SU-DHL-6 (cell line): Measurements from ENCODE around the gene OR10A4.

ENCODE experiments used
- H2AFZ ChIP-seq: fragments of 200-600 bp; sonication (generic); 2 replicates; pipeline ENCODE4 v1.6.1; 2014; ENCODE audit warnings: low read depth, mild to moderate bottlenecking, moderate library complexity, mixed read lengths, antibody characterized with exemption, low read length; ENCODE audit not compliant: severe bottlenecking
- H3F3A ChIP-seq: fragments of 200-600 bp; shearing (Covaris generic); 2 replicates; pipeline ENCODE4 v1.6.0; 2016; ENCODE audit warnings: antibody characterized with exemption, mild to moderate bottlenecking; ENCODE audit not compliant: insufficient read depth
- H3K27ac ChIP-seq: fragments of 200-600 bp; sonication (generic); 2 replicates; pipeline ENCODE4 v1.5.1; 2016; ENCODE audit warnings: low read depth, mild to moderate bottlenecking, low read length, moderate library complexity, mixed read lengths
- H3K27me3 ChIP-seq: fragments of 200-600 bp; sonication (generic), shearing (Covaris generic); 2 replicates; pipeline ENCODE4 v1.6.0; 2014; ENCODE audit warnings: mild to moderate bottlenecking, low read length
- H3K36me3 ChIP-seq: fragments of 200-600 bp; sonication (generic); 2 replicates; pipeline ENCODE4 v1.6.1; 2014; ENCODE audit warnings: mild to moderate bottlenecking, low read length, mixed read lengths
- H3K4me2 ChIP-seq: fragments of 300-600, 200-600 bp; shearing (Covaris generic), sonication (generic); 2 replicates; pipeline ENCODE4 v1.6.0; 2014; ENCODE audit warnings: low read length, low read depth, mild to moderate bottlenecking; ENCODE audit not compliant: poor library complexity, severe bottlenecking
- H3K4me3 ChIP-seq: fragments of 200-600 bp; sonication (generic); 2 replicates; pipeline ENCODE4 v1.5.1; 2014; ENCODE audit warnings: antibody characterized with exemption, low read length, mild to moderate bottlenecking, mixed read lengths; ENCODE audit not compliant: insufficient read depth, poor library complexity, severe bottlenecking
- H3K79me2 ChIP-seq: fragments of 200-600 bp; sonication (generic); 2 replicates; pipeline ENCODE4 v1.6.1; 2014; ENCODE audit warnings: mild to moderate bottlenecking, low read length, moderate library complexity; ENCODE audit not compliant: insufficient read depth
- H3K9ac ChIP-seq: fragments of 200-600 bp; sonication (generic); 2 replicates; pipeline ENCODE4 v1.7.0; 2014; ENCODE audit warnings: mild to moderate bottlenecking, low read length
- H3K9me2 ChIP-seq: fragments of 200-600 bp; sonication (generic); replicated peaks from 2 replicates; pipeline ENCODE4 v1.6.1; 2014; ENCODE audit warnings: low read length; ENCODE audit not compliant: insufficient read depth
- H3K9me3 ChIP-seq: fragments of 200-600 bp; sonication (generic); 2 replicates; pipeline ENCODE4 v1.6.1; 2014; ENCODE audit warnings: low read length, mixed read lengths; ENCODE audit not compliant: insufficient read depth
- H4K20me1 ChIP-seq: fragments of 200-600 bp; sonication (generic); 2 replicates; pipeline ENCODE4 v1.6.1; 2014; ENCODE audit warnings: low read depth, mild to moderate bottlenecking, antibody characterized with exemption, low read length, moderate library complexity, mixed read lengths
- EZH2phosphoT487 ChIP-seq: fragments of 200-600 bp; sonication (generic), shearing (Covaris generic); conservative IDR thresholded peaks from 2 replicates; pipeline ENCODE4 v1.6.1; 2018; ENCODE audit warnings: mild to moderate bottlenecking, antibody characterized with exemption, low read length, moderate library complexity, mixed read lengths
- TF ChIP-seq, protein P1 (sequence below): fragments of 200-600 bp; sonication (generic); IDR thresholded peaks from one replicate; pipeline ENCODE4 v1.5.1; 2017; ENCODE audit warnings: antibody characterized with exemption, mild to moderate bottlenecking, low read length, moderate library complexity; ENCODE audit not compliant: insufficient read depth, poor library complexity, severe bottlenecking

OR10A4 gene

GRCh38 chr11:6925636-6926207 is 49.3 kb downstream of the OR10A4 start:
- H4K20me1 ChIP-seq: no peaks in the 10 kb centered on the region
- H3K4me3 ChIP-seq: no peak overlapping the region
- no peaks in the 10 kb centered on the region for H3K79me2 ChIP-seq
- no peaks in the 10 kb centered on the region for H3K9me3 ChIP-seq
- no peak overlapping the region for H2AFZ ChIP-seq
- no peaks in the 10 kb centered on the region for H3K9me2 ChIP-seq
- peak overlapping the region; percentile 58 for H3K4me2 ChIP-seq
- H3K27me3 ChIP-seq: no peaks in the 10 kb centered on the region
- H3F3A ChIP-seq: no peaks in the 10 kb centered on the region
- TF ChIP-seq EZH2phosphoT487: no peak
- TF ChIP-seq, protein P1, sequence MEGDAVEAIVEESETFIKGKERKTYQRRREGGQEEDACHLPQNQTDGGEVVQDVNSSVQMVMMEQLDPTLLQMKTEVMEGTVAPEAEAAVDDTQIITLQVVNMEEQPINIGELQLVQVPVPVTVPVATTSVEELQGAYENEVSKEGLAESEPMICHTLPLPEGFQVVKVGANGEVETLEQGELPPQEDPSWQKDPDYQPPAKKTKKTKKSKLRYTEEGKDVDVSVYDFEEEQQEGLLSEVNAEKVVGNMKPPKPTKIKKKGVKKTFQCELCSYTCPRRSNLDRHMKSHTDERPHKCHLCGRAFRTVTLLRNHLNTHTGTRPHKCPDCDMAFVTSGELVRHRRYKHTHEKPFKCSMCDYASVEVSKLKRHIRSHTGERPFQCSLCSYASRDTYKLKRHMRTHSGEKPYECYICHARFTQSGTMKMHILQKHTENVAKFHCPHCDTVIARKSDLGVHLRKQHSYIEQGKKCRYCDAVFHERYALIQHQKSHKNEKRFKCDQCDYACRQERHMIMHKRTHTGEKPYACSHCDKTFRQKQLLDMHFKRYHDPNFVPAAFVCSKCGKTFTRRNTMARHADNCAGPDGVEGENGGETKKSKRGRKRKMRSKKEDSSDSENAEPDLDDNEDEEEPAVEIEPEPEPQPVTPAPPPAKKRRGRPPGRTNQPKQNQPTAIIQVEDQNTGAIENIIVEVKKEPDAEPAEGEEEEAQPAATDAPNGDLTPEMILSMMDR: no peak
- no peak overlapping the region for H3K27ac ChIP-seq
- H3K36me3 ChIP-seq: no peaks in the 10 kb centered on the region
- H3K9ac ChIP-seq: no peak overlapping the region

DNA sequence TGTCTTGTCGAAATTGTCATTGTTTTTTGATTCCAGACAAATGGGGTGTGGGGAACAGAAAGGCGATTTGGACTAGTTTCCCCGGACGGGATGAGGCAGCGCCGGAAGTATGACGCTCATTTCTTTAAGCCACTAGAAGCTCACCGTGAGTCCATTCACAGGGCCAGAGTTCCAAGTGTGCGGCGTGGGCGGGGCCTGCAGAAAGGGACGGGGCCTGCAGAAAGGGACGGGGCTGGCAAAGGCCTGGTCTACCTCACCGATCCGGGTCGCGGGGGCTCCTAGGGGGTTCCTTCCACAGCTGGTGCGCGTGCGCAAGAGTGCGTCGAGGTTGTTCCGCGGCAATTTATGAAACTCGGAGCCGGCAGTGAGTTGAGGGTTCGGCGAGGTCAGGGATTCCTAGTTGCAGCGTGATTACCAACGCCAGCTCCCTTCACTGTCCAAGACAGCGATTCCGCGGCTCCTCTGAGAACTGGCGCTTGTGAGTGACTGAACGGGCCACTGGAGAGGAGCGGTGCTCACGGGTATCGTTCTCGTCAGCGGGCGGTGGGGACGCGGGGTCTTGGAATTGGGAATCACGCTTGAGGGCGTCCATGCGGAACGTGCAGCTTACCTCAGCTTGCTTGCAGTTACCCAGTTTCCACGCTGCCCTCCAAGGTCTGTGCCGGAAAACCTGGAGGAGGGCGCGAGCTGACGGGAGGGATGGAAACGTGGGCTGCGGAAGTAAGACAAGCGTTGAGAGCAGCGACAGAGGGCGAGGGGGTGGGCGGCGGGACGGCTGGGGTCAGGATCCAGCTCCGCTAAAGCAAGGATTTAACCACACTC is 50.0 kb downstream of the OR10A4 start, which contains the start of gene ZNF215:
TSS of gene ZNF215 (plus strand) at position 219 of the 822 bp plus-strand sequence. CDS start 5,847 bp downstream, outside the sequence.
- Histone ChIP-seq H4K20me1 (no peaks in the 10 kb centered on the region), H3K36me3 (no peaks in the 10 kb centered on the region), H3K4me3 (peak within 1 kb of the TSS; percentile 45), H3K9ac (peak within 1 kb of the TSS; percentile 39), H3K9me3 (no peaks in the 10 kb centered on the region), H3K27ac (no peak within 1 kb of the TSS), H3F3A (no peaks in the 10 kb centered on the region), H3K4me2 (peak within 1 kb of the TSS; percentile 58), H3K79me2 (no peaks in the 10 kb centered on the region), H2AFZ (peak within 1 kb of the TSS; percentile 15), H3K9me2 (no peaks in the 10 kb centered on the region), H3K27me3 (no peaks in the 10 kb centered on the region)
- no peak for TF ChIP-seq EZH2phosphoT487

DNA sequence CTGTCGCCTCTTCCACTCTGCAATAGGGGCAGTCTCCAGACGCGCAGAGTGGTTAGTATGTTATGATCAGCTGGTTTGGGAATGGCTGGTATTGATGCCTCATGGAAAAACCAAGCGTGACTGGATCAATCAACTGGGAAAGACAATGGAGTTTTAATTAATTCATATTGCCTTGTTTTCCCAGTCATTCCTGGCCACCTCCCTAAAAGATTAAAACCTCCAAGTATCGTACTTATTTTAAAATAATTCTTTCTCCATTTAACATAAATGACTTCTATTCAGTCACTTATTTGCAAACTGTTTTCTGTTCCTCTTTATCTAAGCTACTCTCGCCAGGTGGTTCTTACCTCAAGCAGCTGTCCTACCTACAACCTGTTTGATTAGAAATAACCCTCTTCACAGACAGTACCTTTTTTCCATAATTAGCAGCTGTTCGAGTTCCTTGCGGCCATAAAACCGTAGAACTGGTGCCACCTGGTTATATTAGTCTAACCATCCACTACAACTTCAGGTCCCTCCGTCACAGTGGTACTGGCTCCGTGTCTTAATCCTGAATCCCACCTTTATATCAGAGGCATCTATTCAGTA is 50.7 kb downstream of the OR10A4 start:
- Histone ChIP-seq H3K9me3 (no peaks in the 10 kb centered on the region), H3K4me2 (peak overlapping the region; percentile 58), H3K79me2 (no peaks in the 10 kb centered on the region), H3K27me3 (no peaks in the 10 kb centered on the region), H2AFZ (peak overlapping the region; percentile 15), H3K27ac (no peak overlapping the region), H3K4me3 (peak overlapping the region; percentile 45), H3K9ac (peak overlapping the region; percentile 39), H4K20me1 (no peaks in the 10 kb centered on the region), H3K9me2 (no peaks in the 10 kb centered on the region), H3F3A (no peaks in the 10 kb centered on the region), H3K36me3 (no peaks in the 10 kb centered on the region)
- no peak for TF ChIP-seq EZH2phosphoT487
- TF ChIP-seq, protein P1: no peak
